H1 (cell line): ENCODE results near the gene NME9. TPM values are rescaled to one million over a fixed set of nuclear protein-coding genes. Genes with fewer than 3 reads are reported as not detected.

Experiments
- CTCF ChIA-PET: fragments of 300-600 bp; sonication (Branson Sonifier 250); formaldehyde crosslinking; loops from one replicate; lab custom pipeline; 2021; ENCODE audit not compliant: partially characterized antibody; lab: Charles Lee
- POLR2A ChIA-PET: fragments of 300-600 bp; sonication (Branson Sonifier 250); formaldehyde crosslinking; loops from one replicate; lab custom pipeline; 2021; ENCODE audit warnings: inconsistent platforms; ENCODE audit not compliant: partially characterized antibody; lab: Charles Lee
- DNase-seq, 2 experiments: peaks; one replicate each; pipeline versions ENCODE4 v3.0.0 to v3.0.0-alpha.2; 2010 to 2022; ENCODE audit warnings: low spot score in 2 of 2, low read depth in 1 of 2, mixed read lengths in 1 of 2
- FAIRE-seq: peaks from 2 replicates; lab custom pipeline; 2011; peaks lifted over from hg19 to GRCh38; lab: Jason Lieb, UNC
- H2AFZ ChIP-seq: 2 replicates; pipeline ENCODE4 v1.8.1; 2012; ENCODE audit warnings: low read length, inconsistent platforms
- H2AK5ac ChIP-seq: 2 replicates; pipeline ENCODE4 v1.6.1; 2013; ENCODE audit warnings: low read depth, low read length
- H2BK120ac ChIP-seq: replicated peaks from 2 replicates; pipeline ENCODE3; 2013; ENCODE audit warnings: low read depth, low read length, inconsistent platforms
- H2BK12ac ChIP-seq: 2 replicates; pipeline ENCODE4 v1.6.1; 2013; ENCODE audit warnings: low read depth, low read length
- H2BK15ac ChIP-seq: 2 replicates; pipeline ENCODE4 v1.6.1; 2013; ENCODE audit warnings: low read length
- H2BK20ac ChIP-seq: 2 replicates; pipeline ENCODE4 v1.6.1; 2013; ENCODE audit warnings: low read length
- H2BK5ac ChIP-seq: 2 replicates; pipeline ENCODE4 v1.6.1; 2013; ENCODE audit warnings: low read depth, low read length
- H3K14ac ChIP-seq: 2 replicates; pipeline ENCODE4 v1.6.1; 2013; ENCODE audit warnings: inconsistent platforms; ENCODE audit not compliant: insufficient read length
- H3K18ac ChIP-seq: 2 replicates; pipeline ENCODE4 v1.6.1; 2013; ENCODE audit warnings: low read length; ENCODE audit errors: extremely low read depth
- H3K23ac ChIP-seq: 2 replicates; pipeline ENCODE4 v1.6.1; 2013; ENCODE audit warnings: inconsistent platforms; ENCODE audit not compliant: insufficient read length
- H3K23me2 ChIP-seq: 2 replicates; pipeline ENCODE4 v1.6.1; 2013; ENCODE audit warnings: low read depth, low read length
- H3K27ac ChIP-seq: 2 replicates; pipeline ENCODE4 v1.6.1; 2011; ENCODE audit warnings: low read depth, low read length, inconsistent platforms
- H3K27me3 ChIP-seq, 4 experiments: replicated peaks in 1 of 4; 1 replicate in 1 of 4; 2 replicates in 3 of 4; pipeline versions ENCODE4 v1.6.1 to v1.8.1; 2011 to 2013; ENCODE audit warnings: low read length in 3 of 4, mild to moderate bottlenecking in 3 of 4, inconsistent platforms in 2 of 4, mixed read lengths in 2 of 4, moderate library complexity in 1 of 4; ENCODE audit not compliant: control insufficient read depth in 3 of 4, insufficient read depth in 3 of 4; ENCODE audit errors: extremely low read depth in 1 of 4
- H3K36me3 ChIP-seq, 4 experiments: 2 replicates each; pipeline versions ENCODE4 v1.6.1 to v1.8.1; 2011 to 2013; ENCODE audit warnings: mild to moderate bottlenecking in 4 of 4, low read length in 3 of 4, moderate library complexity in 2 of 4, control low read depth in 1 of 4, inconsistent platforms in 1 of 4; ENCODE audit not compliant: insufficient read depth in 4 of 4, control insufficient read depth in 2 of 4
- H3K4ac ChIP-seq: replicated peaks from 2 replicates; pipeline ENCODE3; 2013; ENCODE audit warnings: low read length, low read depth, mixed read lengths, inconsistent platforms; ENCODE audit not compliant: insufficient read length
- H3K4me1 ChIP-seq, 4 experiments: replicated peaks in 1 of 4; 1 replicate in 1 of 4; 2 replicates in 3 of 4; pipeline versions ENCODE4 v1.6.1 to v1.8.1; 2011 to 2013; ENCODE audit warnings: low read length in 3 of 4, inconsistent platforms in 2 of 4, mixed read lengths in 1 of 4; ENCODE audit not compliant: insufficient read depth in 4 of 4, control insufficient read depth in 3 of 4
- H3K4me2 ChIP-seq, 2 experiments: 2 replicates each; pipeline versions ENCODE4 v1.6.1 to v1.8.1; 2011 to 2013; ENCODE audit warnings: low read depth in 2 of 2, low read length in 2 of 2, control low read depth in 1 of 2, inconsistent platforms in 1 of 2, mild to moderate bottlenecking in 1 of 2; ENCODE audit not compliant: insufficient read depth in 1 of 2
- H3K4me3 ChIP-seq, 4 experiments: fragments of 200-600, 300-600 bp in 1 of 4; sonication (generic), shearing (Covaris generic), sonication (Bioruptor Twin) in 1 of 4; 2 replicates each; pipeline versions ENCODE4 v1.5.1 to v1.8.1; 2011 to 2016; ENCODE audit warnings: low read length in 4 of 4, low read depth in 3 of 4, control low read depth in 2 of 4, inconsistent platforms in 2 of 4, mild to moderate bottlenecking in 2 of 4, mixed read lengths in 1 of 4, moderate library complexity in 1 of 4; ENCODE audit not compliant: insufficient read depth in 2 of 4; ENCODE audit errors: extremely low read depth in 1 of 4
- H3K56ac ChIP-seq: replicated peaks from 2 replicates; pipeline ENCODE3; 2013; ENCODE audit warnings: low read depth, mild to moderate bottlenecking, mixed read lengths, low read length, inconsistent platforms; ENCODE audit not compliant: insufficient read length
- H3K79me1 ChIP-seq: 2 replicates; pipeline ENCODE4 v1.6.1; 2013; ENCODE audit warnings: low read depth, low read length, control low read depth
- H3K79me2 ChIP-seq, 2 experiments: 2 replicates each; pipeline versions ENCODE4 v1.6.1 to v1.8.1; 2012 to 2013; ENCODE audit warnings: low read length in 2 of 2, mild to moderate bottlenecking in 2 of 2, inconsistent platforms in 1 of 2; ENCODE audit not compliant: insufficient read depth in 2 of 2, control insufficient read depth in 1 of 2
- H3K9ac ChIP-seq, 4 experiments: replicated peaks in 1 of 4; 1 replicate in 1 of 4; 2 replicates in 3 of 4; pipeline versions ENCODE4 v1.6.1 to v1.8.1; 2011 to 2013; ENCODE audit warnings: low read depth in 3 of 4, low read length in 3 of 4, control low read depth in 2 of 4, mild to moderate bottlenecking in 2 of 4, moderate library complexity in 2 of 4, inconsistent platforms in 1 of 4; ENCODE audit errors: extremely low read depth in 1 of 4
- H3K9me3 ChIP-seq, 2 experiments: 2 replicates each; pipeline versions ENCODE4 v1.6.1 to v1.8.1; 2012 to 2013; ENCODE audit warnings: mild to moderate bottlenecking in 2 of 2, moderate library complexity in 2 of 2, control low read depth in 1 of 2, inconsistent platforms in 1 of 2, low read depth in 1 of 2, low read length in 1 of 2, mixed read lengths in 1 of 2; ENCODE audit not compliant: insufficient read depth in 2 of 2
- H4K20me1 ChIP-seq, 2 experiments: replicated peaks in 1 of 2; 2 replicates each; pipeline versions ENCODE3 to v1.8.1; 2011 to 2013; ENCODE audit warnings: inconsistent platforms in 2 of 2, low read length in 2 of 2, mild to moderate bottlenecking in 1 of 2; ENCODE audit not compliant: insufficient read depth in 2 of 2, control insufficient read depth in 1 of 2
- H4K5ac ChIP-seq: 2 replicates; pipeline ENCODE4 v1.6.1; 2013; ENCODE audit warnings: low read length, low read depth, mixed read lengths, inconsistent platforms; ENCODE audit not compliant: insufficient read length
- H4K8ac ChIP-seq: 2 replicates; pipeline ENCODE4 v1.8.0; 2013; ENCODE audit warnings: mild to moderate bottlenecking, moderate library complexity, low read length, inconsistent platforms; ENCODE audit not compliant: insufficient read depth; ENCODE audit errors: extremely low read depth
- H4K91ac ChIP-seq: replicated peaks from 2 replicates; pipeline ENCODE3; 2013; ENCODE audit warnings: low read length, mixed read lengths, inconsistent platforms; ENCODE audit not compliant: insufficient read length
- ASH2L ChIP-seq: fragments of 200-600, 300-600 bp; sonication (generic); IDR thresholded peaks from one replicate; pipeline ENCODE4 v1.7.1; 2017; ENCODE audit warnings: low read length
- RAD21 ChIP-seq, 2 experiments: IDR thresholded peaks in 1 of 2; conservative IDR thresholded peaks in 1 of 2; 2 replicates each; pipeline ENCODE4 v1.6.1; 2011; ENCODE audit warnings: low read depth in 2 of 2, low read length in 2 of 2, improper control_type of control experiment in 1 of 2, inconsistent platforms in 1 of 2, mild to moderate bottlenecking in 1 of 2, moderate library complexity in 1 of 2
- SIX5 ChIP-seq: IDR thresholded peaks from 2 replicates; pipeline ENCODE4 v1.6.1; 2011; ENCODE audit warnings: mild to moderate bottlenecking, low read depth, low read length
- TAF7 ChIP-seq: optimal IDR thresholded peaks from 2 replicates; pipeline ENCODE3; 2011; ENCODE audit warnings: low read depth, mild to moderate bottlenecking, inconsistent platforms, low read length, moderate library complexity, borderline replicate concordance
- TEAD4 ChIP-seq: IDR thresholded peaks from 2 replicates; pipeline ENCODE4 v1.6.1; 2012; ENCODE audit warnings: low read depth, low read length, inconsistent platforms, mixed read lengths
- ZNF274 ChIP-seq: IDR thresholded peaks from 2 replicates; pipeline ENCODE4 v1.7.0; 2012; ENCODE audit warnings: low read length, borderline replicate concordance; ENCODE audit errors: extremely low read depth
- WGBS, 2 experiments: shearing (Covaris generic) in 1 of 2; methylation state at CpG; one replicate each; pipeline versions ENCODE4 v1.1.6 to v1.1.7; 2013 to 2015; ENCODE audit warnings: low lambda C conversion rate in 2 of 2, mixed read lengths in 2 of 2, inconsistent platforms in 1 of 2, low coverage in 1 of 2, missing lambda C conversion rate in 1 of 2; ENCODE audit not compliant: insufficient replicate concordance in 2 of 2, insufficient coverage in 1 of 2, insufficient read length in 1 of 2; ENCODE audit errors: extremely low coverage in 1 of 2, missing lambda C conversion rate in 1 of 2; 5-methylcytosine and 5-hydroxymethylcytosine counted together
- polyA plus RNA-seq, 7 experiments: library from polyadenylated mRNA; depleted of rRNA in 3 of 7; stranded (reverse) in 5 of 7; unstranded in 2 of 7; fragments of >200 nt in 5 of 7; fragments of 200-250 nt in 2 of 7; gene quantifications; 1 replicate in 5 of 7; 2 replicates in 1 of 7; 4 replicates in 1 of 7; pipeline versions ENCODE4 v1.2.1 to v1.2.3, GENCODE V29; 2011 to 2013; ENCODE audit warnings: missing spikeins in 2 of 7, mixed read lengths in 2 of 7
- total RNA-seq: library from RNA; stranded (reverse); fragmentation: NEBNext Ultra II Directional; extraction: Animal tissue kit (Norgen Biotek cat#: 25700); gene quantifications from 2 replicates; pipeline ENCODE4 v1.2.1, GENCODE V29; 2021
- TF ChIP-seq, protein P1 (sequence below), 3 experiments: IDR thresholded peaks; 1 replicate in 2 of 3; 2 replicates in 1 of 3; pipeline versions ENCODE4 v1.5.1 to v1.6.1; 2011; ENCODE audit warnings: low read length in 3 of 3, mild to moderate bottlenecking in 3 of 3, inconsistent platforms in 2 of 3, low read depth in 1 of 3, moderate library complexity in 1 of 3; ENCODE audit not compliant: insufficient read depth in 1 of 3; ENCODE audit errors: control extremely low read depth in 1 of 3
- TF ChIP-seq, protein P2 (sequence below): IDR thresholded peaks from 2 replicates; pipeline ENCODE4 v1.6.1; 2012; ENCODE audit warnings: inconsistent platforms

NME9 gene
- total and polyA plus RNA-seq, 2 of the 8 experiments (the other 6 are each of a cell fraction or from before 2014, with no cell fraction given): 0.11 TPM; not detected in 1

DNA sequence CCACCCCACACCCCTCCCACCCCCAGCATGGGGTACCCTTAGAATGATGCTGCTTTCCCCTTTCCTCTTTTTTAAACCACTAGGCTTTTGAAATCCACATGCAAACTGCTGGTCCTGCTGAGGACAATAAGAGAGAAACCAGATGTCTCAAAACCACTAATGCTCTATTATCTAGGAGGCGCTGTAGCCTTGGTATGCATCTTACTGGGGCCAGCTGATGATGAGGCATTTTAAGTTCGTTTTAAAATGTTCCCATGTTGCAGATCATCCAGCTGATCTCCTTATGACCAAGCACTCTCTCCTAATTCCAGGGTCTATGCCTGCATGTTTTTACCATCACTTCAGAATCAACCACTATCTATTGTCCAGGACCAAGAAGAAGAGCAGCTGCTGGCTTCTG lies 1.3 kb downstream of the NME9 start:
- H3K4me2 ChIP-seq: no peak overlapping the region; a peak in 2 of 4 replicates
- no peak overlapping the region for H3K4ac ChIP-seq

More for the DNA sequence above, 1.3 kb downstream of the NME9 start:
- Histone ChIP-seq H3K27ac (no peak overlapping the region), H3K9me3 (no peaks in the 10 kb centered on the region), H3K23ac (no peak overlapping the region), H2BK15ac (no peak overlapping the region), H3K23me2 (peaks cover 5% of the 10 kb centered on the region), H3K79me2 (no peaks in the 10 kb centered on the region), H4K8ac (no peak overlapping the region), H3K36me3 (no peaks in the 10 kb centered on the region), H3K9ac (no peak overlapping the region), H2BK12ac (no peak overlapping the region), H3K4me3 (no peak overlapping the region), H4K5ac (no peak overlapping the region), H3K27me3 (no peaks in the 10 kb centered on the region), H3K18ac (no peak overlapping the region), H2AK5ac (no peak overlapping the region), H2AFZ (no peak overlapping the region), H3K79me1 (no peaks in the 10 kb centered on the region), H3K56ac (no peak overlapping the region), H3K4me1 (peaks cover 0 to 4% (median 2%) of the 10 kb centered on the region in 4 experiments; a peak in 2 of 7 replicates), H2BK5ac (no peak overlapping the region), H4K20me1 (no peaks in the 10 kb centered on the region)
- WGBS, 2 experiments: 36% methylated on average over 2 of the region's 2 CpGs; no CpG with 5 or more reads in 1 of the 2 experiments
- no peak for FAIRE-seq
- no peak for DNase-seq
- ChIA-PET CTCF (interaction anchor here (0.6 to 3.2 kb wide), 23 partner anchors 8 to 653 kb away, joined by 3 to 20 read pairs (median 3); partner anchors contain the start of gene MRAS), POLR2A (interaction anchor here (1.1 to 1.6 kb wide), 3 partner anchors 11 to 141 kb away, joined by 3 to 5 read pairs (median 3); partner anchors contain the start of gene ARMC8)
- TF ChIP-seq TAF7 (no peak), ASH2L (no peak), ZNF274 (no peak), RAD21 (IDR thresholded peaks at IDR 0.05 in 1 of 2, conservative IDR thresholded peaks at IDR 0.05 in 1 of 2; ENCODE audit: low read depth in 2 of 2, low read length in 2 of 2) (peak in 1 of 2 experiments; percentile 17; a peak in 1 of 4 replicates), SIX5 (no peak), TEAD4 (0 out of 2 replicates have a peak, but pooled peaks have one; percentile 38)
- TF ChIP-seq, protein P1, sequence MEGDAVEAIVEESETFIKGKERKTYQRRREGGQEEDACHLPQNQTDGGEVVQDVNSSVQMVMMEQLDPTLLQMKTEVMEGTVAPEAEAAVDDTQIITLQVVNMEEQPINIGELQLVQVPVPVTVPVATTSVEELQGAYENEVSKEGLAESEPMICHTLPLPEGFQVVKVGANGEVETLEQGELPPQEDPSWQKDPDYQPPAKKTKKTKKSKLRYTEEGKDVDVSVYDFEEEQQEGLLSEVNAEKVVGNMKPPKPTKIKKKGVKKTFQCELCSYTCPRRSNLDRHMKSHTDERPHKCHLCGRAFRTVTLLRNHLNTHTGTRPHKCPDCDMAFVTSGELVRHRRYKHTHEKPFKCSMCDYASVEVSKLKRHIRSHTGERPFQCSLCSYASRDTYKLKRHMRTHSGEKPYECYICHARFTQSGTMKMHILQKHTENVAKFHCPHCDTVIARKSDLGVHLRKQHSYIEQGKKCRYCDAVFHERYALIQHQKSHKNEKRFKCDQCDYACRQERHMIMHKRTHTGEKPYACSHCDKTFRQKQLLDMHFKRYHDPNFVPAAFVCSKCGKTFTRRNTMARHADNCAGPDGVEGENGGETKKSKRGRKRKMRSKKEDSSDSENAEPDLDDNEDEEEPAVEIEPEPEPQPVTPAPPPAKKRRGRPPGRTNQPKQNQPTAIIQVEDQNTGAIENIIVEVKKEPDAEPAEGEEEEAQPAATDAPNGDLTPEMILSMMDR (IDR thresholded peaks at IDR 0.05; ENCODE audit: control extremely low read depth in 1 of 3, insufficient read depth in 1 of 3, low read depth in 1 of 3, low read length in 3 of 3): peak in 2 of 3 experiments; percentile 3 to 27; a peak in 1 of 4 replicates
- TF ChIP-seq, protein P2, sequence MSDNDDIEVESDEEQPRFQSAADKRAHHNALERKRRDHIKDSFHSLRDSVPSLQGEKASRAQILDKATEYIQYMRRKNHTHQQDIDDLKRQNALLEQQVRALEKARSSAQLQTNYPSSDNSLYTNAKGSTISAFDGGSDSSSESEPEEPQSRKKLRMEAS: no peak
- TF ChIP-seq, all 59 proteins: peak for 3
- H2BK120ac ChIP-seq: no peak overlapping the region
- no peak overlapping the region for H4K91ac ChIP-seq
- H3K14ac ChIP-seq: no peak overlapping the region
- H2BK20ac ChIP-seq: no peak overlapping the region
